ENCODE data around the gene HPCAL4.

GRCh38 chr1:39681294-39681693, 9.9 kb downstream of the HPCAL4 start:
- TF ChIP-seq EZH2 (optimal IDR thresholded peaks at IDR 0.05; ENCODE audit: low read depth, low read length) (no peak), CTCF (IDR thresholded peaks at IDR 0.05; ENCODE audit: low read length) (no peak), EZH2phosphoT487 (IDR thresholded peaks at IDR 0.05; ENCODE audit: low read length) (no peak)
